ENCODE measurements around the gene KCNK10.

Gene KCNK10

GRCh38 chr14:88163731-88164255, 159.3 kb downstream of the KCNK10 start:
- no peak for TF ChIP-seq CTCF (conservative IDR thresholded peaks at IDR 0.05; ENCODE audit: low read depth, low read length)

GRCh38 chr14:88156127-88156526, 166.9 kb downstream of the KCNK10 start:
- no peak overlapping the region for H3K4me3 ChIP-seq (ENCODE audit: low read depth, low read length)
- no peak for TF ChIP-seq CTCF (conservative IDR thresholded peaks at IDR 0.05; ENCODE audit: low read depth, low read length)
- no peak for DNase-seq (ENCODE audit: low read depth)

More at GRCh38 chr14:88163731-88164255, 159.3 kb downstream of the KCNK10 start:
- H3K4me3 ChIP-seq (ENCODE audit: low read depth, low read length): no peak overlapping the region
- DNase-seq (ENCODE audit: low read depth): no peak

- DNase-seq (ENCODE audit: low read depth): no peak
- TF ChIP-seq CTCF (conservative IDR thresholded peaks at IDR 0.05; ENCODE audit: low read depth, low read length): no peak
- H3K4me3 ChIP-seq (ENCODE audit: low read depth, low read length): no peak overlapping the region
Observed at GRCh38 chr14:88154926-88155325, 168.1 kb downstream of the KCNK10 start.

GRCh38 chr14:88154321-88154720, 168.7 kb downstream of the KCNK10 start:
- DNase-seq (ENCODE audit: low read depth): no peak
- TF ChIP-seq CTCF (conservative IDR thresholded peaks at IDR 0.05; ENCODE audit: low read depth, low read length): no peak
- no peak overlapping the region for H3K4me3 ChIP-seq (ENCODE audit: low read depth, low read length)

- DNase-seq (ENCODE audit: low read depth): no peak
- H3K4me3 ChIP-seq (ENCODE audit: low read depth, low read length): no peak overlapping the region
- no peak for TF ChIP-seq CTCF (conservative IDR thresholded peaks at IDR 0.05; ENCODE audit: low read depth, low read length)
Observed at GRCh38 chr14:88146881-88147649, 176.0 kb downstream of the KCNK10 start.

GRCh38 chr14:88143810-88144209, 179.3 kb downstream of the KCNK10 start:
- no peak overlapping the region for H3K4me3 ChIP-seq (ENCODE audit: low read depth, low read length)
- TF ChIP-seq CTCF (conservative IDR thresholded peaks at IDR 0.05; ENCODE audit: low read depth, low read length): no peak
- DNase-seq (ENCODE audit: low read depth): no peak

GRCh38 chr14:88142997-88143396, 180.1 kb downstream of the KCNK10 start:
- no peak for TF ChIP-seq CTCF (conservative IDR thresholded peaks at IDR 0.05; ENCODE audit: low read depth, low read length)
- DNase-seq (ENCODE audit: low read depth): no peak
- H3K4me3 ChIP-seq (ENCODE audit: low read depth, low read length): no peak overlapping the region

Measured in choroid plexus epithelial cell (primary cell).